Measurements from ENCODE around the gene KCNK17.

Gene KCNK17

DNA sequence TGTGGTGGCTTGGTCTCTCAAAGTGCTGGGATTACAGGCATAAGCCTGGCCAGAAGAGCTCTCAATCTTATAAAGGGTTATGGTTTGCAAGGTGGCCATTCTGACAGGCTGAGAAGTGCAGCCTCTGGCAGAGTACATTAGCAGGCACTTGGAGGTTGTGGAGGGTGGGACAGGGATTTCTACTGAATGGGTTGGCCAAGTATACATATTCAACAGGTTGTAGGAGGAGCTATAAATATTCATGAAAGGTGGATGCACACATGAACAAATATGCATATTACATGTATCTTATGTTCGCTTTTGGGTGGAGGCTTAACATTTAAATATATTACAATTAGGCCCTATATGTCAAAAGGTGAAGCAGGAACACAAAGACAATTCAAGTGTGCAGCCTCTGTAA, 64.9 kb downstream of the KCNK17 start:
- no peaks in the 10 kb centered on the region for H3K79me2 ChIP-seq (ENCODE audit: insufficient read depth, low read length)
- no peaks in the 10 kb centered on the region for H3K9me3 ChIP-seq (ENCODE audit: insufficient read depth, low read length)
- H3K27me3 ChIP-seq (ENCODE audit: low read length), result no peaks in the 10 kb centered on the region
- no peak overlapping the region for H3K9ac ChIP-seq (ENCODE audit: low read length)
- TF ChIP-seq CTCF (IDR thresholded peaks at IDR 0.05; ENCODE audit: insufficient read depth, low read length, poor library complexity, severe bottlenecking) (no peak), EZH2phosphoT487 (conservative IDR thresholded peaks at IDR 0.05; ENCODE audit: low read length) (no peak)
- H3K9me2 ChIP-seq (replicated peaks; ENCODE audit: insufficient read depth, low read length), result no peaks in the 10 kb centered on the region
- no peaks in the 10 kb centered on the region for H4K20me1 ChIP-seq (ENCODE audit: low read depth, low read length)
- no peak overlapping the region for H3K27ac ChIP-seq (ENCODE audit: low read depth, low read length)
- no peaks in the 10 kb centered on the region for H3K36me3 ChIP-seq (ENCODE audit: low read length)
- no peak overlapping the region for H3K4me2 ChIP-seq (ENCODE audit: low read depth, low read length, poor library complexity, severe bottlenecking)
- H3F3A ChIP-seq (ENCODE audit: insufficient read depth), result no peaks in the 10 kb centered on the region
- H2AFZ ChIP-seq (ENCODE audit: low read depth, low read length, severe bottlenecking), result no peak overlapping the region
- no peak overlapping the region for H3K4me3 ChIP-seq (ENCODE audit: insufficient read depth, low read length, poor library complexity, severe bottlenecking)
